GM19397 (cell line): ENCODE results near the gene IHH.
A peak's percentile ranks its signal among the peaks of the same experiment; 100 is the strongest.

Source experiments
- ATAC-seq: cut with Tn5 transposase; IDR thresholded peaks from one replicate; pipeline ENCODE4 v1.9.1; 2021; ENCODE audit warnings: mild to moderate bottlenecking, moderate library complexity; ENCODE audit not compliant: unreplicated experiment

The IHH gene

DNA sequence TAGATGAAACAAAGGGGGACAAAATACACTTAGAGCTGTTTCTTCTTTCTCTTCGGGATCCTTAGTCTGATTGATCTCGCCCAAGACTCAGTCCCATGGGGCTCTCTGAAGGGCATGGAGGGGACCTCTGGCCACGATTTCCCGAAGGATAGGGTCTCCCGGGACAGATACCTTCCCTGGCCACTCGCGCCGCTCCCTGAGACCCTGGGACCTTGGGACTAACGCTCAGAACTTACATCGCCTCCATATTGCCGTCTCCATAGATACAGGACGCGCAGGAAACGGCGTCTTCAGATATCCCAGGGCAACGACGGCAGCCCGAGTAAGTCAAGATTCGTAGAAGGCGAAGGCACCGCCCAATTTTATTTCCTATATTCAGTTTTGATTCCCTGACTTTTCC, 19.5 kb downstream of the IHH start, which contains the start of gene CFAP65:
Gene CFAP65, minus strand, starts transcription at position 265 of the 400 bp plus-strand sequence. CDS start 2,468 bp downstream, outside the sequence.
- no peak for ATAC-seq

DNA sequence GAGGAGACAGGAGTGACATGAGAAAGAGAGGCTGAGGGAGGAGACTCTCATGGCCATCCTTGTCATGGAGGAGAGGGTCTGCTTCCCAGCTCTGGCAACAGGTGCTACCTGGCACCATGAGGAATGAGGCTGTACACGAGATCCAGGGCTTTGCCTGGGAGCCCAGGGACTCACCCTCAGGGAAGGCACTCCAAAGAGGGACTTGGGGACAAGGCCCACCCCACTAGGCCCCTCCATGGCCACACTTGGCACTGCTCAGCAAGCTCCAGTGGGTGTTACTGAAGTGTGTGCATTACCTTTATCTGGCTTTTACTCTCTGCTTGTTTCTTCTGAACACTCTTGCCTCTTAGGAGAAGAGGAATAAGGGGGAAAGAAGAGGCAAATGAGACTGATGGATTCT, 22.1 kb downstream of the IHH start:
- ATAC-seq, result no peak

DNA sequence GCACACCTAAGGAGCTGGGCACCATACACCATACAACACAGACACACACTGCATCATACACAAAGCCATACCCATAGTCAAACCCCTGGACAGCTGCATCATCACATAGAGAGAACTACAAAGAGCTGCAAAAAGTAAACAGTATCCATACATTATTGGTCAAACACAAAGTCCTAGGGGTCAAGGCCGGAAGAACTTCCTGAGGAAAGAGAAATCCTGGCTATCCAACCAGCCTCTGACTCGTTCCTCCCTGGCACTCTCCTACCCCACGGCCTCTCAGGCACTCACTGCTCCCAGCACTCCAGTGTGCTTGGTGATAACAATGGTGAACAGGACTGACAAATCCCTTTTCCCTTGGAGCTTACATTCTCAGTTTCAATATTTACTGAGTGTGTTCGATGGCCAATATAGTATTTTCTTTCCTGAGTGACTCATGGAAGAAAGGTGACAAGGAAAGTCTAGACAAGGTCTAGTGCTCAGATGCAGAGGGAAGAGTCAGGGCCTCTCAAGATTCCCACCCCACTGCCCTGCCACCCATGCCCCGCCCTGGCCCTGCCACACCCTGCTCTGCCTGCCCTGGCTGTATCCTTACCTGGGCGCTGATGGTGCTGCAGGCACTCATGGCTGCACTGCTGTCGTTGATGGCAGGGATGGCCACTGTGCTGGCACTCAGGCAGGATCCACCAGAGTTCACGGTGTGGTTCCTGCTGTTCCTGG, 22.8 kb downstream of the IHH start:
- ATAC-seq, result no peak

DNA sequence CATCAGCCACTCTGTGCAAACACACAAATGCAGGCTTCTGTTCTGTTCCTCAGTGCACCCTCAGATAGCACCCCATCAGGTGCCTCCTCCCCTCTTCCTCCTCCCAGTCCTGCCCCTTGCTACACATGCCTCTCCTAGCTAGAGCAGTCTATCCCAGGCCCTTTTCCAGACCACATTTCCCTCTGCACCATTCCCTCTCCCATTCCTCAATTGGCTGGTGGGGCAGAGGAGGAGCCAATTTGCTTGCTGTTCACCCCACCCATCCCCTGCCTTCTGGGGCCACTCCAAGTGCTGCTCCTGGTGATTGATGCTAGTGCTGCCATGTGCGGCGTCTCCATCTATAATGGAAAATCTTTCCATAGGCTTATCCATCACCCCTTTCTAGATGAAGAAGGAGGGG, 24.8 kb downstream of the IHH start:
- no peak for ATAC-seq

DNA sequence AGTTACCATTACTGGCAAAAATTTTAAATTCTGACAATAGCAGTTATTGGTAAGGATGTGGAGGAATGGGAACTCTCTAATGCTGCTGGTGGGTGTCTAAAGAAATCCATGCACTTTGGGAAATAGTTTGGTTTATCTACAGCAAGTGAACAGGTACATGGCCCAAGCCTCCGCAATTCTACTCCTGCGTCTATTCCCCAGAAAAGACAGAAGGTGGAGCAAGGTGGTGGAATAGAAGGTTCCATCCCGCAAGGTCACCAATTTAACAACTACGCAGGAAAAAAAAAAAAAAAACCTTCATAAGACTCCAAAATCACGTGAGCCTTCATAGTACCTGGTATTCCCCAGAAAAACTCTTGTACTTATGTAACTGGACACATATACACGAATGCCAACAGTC, 25.9 kb downstream of the IHH start:
- no peak for ATAC-seq

DNA sequence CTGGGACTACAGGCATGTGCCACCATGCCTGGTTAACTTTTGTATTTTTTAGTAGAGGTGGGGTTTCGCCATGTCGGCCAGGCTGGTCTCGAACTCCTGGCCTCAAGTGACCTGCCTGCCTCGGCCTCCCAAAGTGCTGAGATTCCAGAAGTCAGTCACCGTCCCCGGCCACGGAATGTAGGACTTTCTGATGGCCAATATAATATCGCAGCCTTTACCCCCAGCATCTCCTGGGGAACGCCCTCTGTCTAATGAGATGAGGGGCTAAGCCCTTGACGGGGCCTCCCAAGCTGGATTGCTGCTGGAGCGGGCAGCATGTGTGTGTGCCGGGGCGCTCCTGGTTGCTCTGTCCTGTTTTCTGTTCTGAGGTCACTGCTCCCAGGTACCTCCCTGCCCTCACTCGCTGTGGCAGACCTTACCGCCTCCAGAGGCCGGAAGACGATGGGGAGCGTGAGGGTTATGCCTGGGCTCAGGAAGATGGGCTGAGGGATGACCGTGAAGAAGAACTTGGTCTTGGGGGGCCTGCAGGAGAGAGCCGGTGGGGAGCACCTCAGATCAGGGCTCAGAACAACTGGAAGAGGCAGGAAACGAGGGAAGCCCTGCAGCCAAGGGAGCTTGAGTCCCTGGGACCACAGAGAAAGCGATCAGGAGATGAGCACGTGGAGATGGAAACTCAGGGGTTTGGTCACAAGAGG, 28.5 kb downstream of the IHH start:
- ATAC-seq, result no peak

DNA sequence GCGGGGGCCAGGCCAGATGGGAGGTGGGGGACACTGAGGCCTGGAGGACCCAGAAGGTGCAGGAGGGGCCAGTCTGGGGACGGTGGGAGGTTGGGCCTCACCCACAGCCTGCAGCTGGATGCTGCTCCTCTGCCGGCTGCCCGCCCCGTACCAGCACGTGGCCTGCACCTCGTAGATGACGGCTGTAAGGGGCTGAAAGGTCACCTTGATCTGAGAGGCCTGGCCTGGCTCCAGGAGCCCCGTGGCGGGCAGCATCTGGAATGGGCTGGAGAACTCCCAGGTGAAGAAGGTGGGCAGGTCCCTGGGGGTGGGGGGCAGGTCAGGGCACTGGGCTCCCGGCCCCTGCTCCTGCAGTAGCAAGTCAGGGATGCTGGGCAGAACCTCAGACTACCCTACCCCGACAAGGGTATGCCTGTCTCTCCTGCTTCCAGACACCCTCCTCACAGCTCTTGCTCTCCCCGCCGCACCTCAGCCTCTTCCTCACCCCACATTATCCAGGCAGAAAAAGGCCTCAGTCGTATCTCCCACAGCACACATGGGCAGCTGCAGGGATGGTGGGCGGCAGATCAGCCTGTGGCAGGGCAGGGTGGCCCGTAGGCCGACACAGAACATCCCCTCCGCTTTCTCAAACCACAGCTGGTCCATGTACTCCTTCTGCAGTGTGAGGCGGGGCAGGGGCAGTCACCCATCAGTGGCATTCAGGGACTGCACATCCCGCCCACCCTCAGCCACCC, 29.5 kb downstream of the IHH start:
- ATAC-seq, result no peak

DNA sequence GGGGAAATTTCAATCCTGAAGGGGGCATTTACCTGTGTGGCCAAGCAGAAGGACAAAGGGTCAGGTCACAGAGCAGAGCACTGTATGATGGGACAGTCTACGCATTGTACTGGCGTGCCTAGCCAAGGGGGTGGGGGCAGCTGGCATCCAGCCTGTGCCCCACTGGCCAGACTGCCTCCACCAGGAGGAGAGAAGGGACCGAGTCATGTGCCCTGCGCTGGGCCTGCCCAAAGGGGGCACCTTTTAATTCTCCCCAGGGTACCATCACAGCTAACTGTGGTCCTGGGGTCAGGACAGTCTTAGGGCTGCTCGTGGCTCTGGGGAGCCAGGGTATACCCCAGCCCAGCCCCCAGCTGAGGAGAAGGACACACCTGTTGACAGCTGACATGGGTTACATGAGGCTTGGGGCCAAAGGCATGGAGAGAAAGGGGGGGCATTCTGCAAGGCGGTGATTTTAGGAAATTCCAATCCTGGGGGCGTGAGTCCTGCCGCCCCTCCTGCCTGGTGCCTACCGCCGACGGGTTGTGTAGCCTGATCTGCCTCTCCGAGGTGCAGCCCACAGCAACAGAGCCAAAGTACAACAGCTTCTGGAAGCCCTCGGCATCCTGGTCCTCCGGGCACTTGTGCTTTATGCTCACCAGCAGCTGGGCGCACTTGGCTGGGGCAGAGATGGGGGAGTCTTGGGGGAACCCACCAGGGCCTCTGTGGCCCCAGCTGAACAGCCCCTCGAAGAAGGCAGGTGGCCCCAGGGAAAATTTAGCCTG, 30.4 kb downstream of the IHH start:
- no peak for ATAC-seq

DNA sequence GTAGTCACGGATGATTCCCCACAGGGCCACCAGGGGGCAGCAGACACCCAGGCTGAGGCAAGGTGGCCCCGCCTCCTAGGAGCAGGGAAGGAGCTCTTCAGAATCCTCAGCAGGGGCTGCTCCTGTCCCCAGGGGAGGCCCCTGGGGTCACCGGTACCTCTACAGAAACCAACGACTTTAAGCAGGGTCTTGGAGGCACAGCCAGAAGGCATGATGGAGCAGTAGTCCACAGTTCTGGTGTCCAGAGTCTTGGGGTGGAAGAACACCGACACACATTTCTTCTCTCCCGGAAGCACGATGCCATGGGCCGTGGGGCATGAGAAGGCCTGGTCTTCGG, 30.9 kb downstream of the IHH start:
- ATAC-seq, result peak; percentile 65

DNA sequence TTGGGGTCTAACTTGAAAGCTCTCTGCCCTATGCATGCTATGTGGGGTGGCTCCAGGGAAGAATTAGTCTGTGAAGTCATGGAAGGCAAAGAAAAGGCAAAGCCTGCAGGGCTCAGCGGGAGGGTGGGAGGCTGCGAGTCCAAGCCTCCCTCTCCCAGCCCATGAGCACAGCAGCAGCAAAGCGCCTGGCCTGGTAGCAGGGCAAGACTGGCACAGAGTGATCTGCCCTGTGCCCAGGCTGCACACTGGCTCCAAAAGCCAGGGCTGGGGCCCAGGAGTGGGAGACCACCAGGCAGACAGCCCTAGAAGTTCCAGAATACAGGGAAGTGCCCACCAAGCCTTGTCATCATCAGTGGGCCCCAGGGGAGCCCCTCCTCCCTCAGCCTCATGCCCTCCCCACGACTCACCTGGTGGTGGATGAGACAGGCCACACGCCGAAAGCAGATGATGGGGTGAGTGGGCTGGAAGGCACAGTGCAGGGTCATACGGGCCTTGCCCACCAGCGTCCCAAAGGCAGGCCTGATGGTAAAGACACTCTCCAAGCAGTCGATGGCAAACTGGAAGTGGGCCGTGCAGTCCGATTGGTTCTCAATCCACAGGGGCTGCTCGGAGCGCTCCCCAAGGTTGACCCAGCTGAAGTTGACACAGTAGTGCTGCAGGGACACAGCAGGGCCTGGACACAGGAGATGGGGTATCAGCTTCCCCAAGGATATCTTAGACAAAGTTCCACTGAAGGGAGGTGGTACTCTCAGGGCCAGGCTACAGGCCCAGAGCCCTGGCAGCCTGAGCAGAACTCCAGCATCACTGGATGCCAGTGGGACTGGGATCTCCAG, 31.5 kb downstream of the IHH start:
- no peak for ATAC-seq

DNA sequence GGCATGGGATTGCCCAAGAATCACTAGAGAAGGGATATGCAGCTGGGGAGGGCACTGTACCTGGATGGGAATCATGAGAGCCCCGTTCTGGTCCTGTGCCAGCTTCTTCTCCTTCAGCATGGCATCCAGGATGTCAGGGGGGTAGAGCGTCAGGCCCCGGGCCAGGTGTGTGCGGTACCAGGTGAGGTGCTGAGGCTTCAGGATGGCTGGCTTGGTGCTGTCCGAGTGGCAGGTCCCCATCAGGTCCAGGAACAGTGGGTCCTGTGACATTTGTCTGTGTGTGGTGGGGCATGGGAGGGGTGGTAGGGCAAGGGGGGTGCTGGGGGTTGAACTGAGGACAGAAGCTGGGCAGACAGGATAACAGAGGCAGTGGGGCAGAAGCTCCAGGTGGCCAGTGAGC, 32.6 kb downstream of the IHH start:
- no peak for ATAC-seq

DNA sequence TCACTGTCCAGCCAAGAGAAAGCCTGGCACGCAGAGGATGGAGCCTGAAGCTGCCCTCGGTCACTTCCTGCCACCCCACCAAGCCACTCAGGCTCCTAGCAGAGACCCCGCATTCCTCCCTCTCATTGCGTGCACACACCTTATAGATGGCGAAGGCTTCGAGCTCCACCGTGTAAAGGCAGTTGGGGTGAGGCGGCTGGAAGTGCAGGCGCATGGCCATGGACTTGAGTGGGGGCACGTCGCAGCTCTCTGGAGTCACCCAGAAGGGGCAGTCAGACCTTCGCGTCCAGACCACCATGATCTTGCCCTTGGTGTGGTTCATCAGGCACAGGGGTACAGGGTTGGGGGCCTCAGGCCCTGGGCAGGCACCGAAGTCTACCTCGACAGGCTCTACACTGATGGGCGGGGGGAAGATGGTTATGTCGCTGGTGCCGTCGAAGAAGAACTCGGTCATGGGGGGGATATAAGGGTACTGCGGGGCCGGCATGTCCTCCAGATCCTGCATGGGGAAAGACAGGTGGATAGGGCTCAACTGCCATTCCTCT, 33.1 kb downstream of the IHH start:
- no peak for ATAC-seq

DNA sequence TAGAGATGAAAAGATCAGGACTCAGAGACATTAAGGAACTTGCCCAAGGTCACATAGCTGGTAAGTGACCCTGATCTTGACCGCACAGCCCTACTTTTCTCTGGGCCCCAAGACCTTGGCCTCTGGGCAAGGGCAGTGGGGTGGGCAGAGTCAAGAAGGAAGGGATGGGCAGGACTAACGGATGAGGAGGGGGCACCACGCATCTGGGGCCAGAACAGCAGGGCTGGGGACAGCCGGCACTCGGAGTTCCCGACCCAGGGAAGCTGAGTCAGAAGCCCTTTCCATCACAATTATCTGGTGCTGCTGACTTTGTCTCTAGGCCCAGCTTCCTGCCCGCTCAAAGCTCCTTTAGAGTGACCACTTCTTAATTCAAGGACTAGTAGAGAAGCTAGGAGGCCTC, 33.8 kb downstream of the IHH start:
- ATAC-seq, result no peak

DNA sequence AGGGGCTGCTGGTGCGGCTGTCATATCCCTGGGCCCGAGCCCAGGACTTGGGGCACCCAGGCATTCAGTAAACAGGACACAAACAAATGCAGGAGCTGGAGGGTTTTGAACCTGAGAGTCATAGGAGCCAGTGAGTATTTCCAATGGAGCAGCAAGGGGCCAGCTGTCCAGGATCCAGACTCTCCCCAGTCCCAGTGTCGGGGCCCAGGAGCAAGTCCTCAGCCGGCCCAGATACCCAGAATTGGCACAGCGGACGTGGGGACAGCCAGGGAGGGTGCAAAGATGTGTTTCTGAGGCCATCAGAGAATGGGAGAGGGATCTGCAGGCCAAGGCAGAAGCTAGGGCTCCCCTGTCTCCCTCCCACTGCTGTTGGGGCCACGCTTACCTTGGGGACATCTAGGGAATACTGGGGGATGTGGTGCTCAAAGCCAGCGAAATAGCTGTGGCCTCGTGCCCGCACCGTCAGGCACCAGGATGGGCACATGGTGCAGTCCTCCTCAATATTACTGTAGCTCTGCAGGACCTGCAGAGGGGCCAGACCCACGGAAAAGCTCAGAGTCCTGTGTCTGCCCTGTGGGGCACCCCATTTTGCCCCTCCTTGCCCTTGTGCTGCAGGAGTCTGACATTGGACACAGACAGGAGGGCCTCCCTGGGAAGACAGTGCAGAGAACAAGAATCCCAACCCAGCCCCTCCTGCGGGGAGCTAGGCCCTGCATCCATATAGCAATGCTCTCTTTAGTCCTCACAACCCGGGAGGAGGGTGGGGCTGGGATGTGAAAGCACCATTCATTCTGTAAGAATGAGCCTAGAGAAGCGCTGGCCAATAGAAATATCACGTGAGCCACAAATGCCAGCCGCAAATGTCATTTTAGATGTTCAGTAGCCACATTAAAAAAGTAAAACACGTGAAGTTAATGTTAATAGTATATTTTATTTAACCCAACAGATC, 34.8 kb downstream of the IHH start:
- ATAC-seq, result no peak

DNA sequence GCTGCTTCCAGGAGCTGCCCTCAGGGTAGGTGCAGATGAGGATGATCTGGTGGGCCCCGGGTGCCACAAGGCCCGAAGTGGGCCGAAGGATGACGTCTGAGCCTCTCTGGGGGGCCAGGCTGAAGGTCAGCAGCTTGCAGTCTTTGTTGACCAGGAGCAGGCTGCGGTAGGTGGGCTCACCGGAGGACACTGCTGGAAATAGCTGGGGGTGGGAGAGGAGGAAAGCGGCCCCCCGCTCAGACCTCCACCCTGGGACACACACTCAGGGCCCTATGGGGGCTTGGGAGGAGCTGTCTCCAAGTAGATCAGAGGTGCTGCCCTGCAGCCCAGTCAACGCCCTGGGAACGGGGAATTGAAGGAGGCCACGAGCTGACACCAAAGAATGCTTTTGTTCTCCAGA, 36.7 kb downstream of the IHH start:
- ATAC-seq, result no peak

DNA sequence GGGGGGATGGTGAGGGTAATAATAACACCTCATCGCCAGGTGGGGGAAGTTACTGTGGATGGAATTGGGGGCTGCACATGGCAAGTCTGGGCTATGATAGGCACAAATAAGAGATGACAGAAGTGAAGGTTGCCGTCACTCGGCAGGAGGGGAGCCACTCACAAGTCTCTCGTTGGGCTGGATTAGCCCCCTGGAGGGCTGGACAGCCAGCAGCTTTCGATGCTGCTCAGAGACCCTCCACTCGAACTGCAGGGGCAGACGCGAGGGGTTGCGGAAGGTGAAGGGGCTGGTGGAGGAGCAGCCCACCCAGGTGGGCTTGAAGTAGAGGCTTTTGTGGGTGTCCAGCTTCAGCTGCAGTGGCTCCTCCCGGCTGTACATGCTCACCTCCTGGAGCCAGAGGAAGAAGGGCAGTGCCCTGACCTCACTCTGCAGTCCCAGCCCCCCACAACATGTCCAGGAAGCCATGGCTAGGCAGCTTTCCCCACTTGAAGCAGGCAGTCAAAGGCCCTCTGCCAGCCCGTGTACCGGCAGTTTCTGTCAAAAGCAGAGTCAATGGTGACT, 37.6 kb downstream of the IHH start:
- ATAC-seq, result no peak

DNA sequence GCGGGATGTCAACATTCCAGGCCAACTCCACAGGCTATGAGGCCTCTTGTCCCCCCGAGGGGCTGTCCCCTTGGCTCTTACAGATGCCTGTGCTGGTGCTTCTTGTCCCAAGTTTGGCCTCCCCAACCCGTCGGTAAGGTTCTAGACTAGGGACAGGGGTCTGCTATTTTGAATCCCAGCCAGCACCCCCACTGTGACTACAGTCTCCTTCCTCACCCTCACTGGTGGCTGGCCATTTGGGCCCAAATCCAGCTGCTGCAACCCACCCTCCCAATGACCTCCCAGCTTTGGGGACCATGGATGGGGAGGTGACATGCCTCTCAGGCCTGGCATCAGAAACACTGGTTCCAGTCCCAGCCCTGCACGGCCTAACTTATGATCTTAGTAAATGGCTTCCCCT, 38.1 kb downstream of the IHH start:
- ATAC-seq, result no peak

DNA sequence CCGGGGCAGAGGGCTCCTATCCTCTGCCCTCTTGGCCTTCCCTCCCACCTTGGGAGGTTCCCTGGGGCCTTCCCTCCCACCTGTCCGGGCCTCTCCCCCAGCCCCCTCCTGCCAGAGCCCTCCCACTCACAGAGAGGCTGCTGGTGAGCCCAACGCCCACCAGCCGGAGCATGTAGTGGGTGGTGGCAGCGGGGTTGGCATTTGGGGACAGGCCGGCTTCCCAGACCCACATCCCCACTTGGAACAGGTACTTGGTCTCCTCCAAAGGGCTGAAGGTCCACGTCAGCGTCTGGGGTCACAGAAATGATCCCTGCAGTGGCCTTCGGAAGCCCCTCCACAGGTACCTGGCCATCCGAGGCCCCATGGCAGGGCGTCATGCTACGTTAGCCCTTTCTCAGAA, 38.7 kb downstream of the IHH start:
- no peak for ATAC-seq

DNA sequence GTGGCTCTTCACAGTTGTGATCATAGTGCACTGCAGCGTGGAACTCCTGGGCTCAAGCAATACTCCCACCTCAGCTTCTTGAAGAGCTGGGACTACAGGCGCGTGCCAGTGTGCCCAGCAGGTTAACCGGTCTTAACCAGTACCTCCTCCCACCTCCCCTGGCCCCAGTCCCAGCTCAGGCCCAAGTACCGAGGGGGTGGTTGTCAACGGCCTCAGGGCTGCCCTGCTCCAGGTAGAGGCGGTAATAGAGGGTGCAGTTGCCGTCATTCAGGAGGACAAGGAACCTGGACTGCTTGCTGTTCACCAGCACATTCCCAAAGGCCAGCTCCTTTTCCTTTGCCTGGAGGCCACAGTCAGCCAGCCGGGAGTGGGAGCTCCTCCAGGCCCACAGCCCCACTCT, 39.1 kb downstream of the IHH start:
- ATAC-seq, result no peak
